Memory B cell (primary cell): ENCODE data around the gene MLLT3.

Experiments used
- ATAC-seq: fragments of 150-1000 bp; cut with Tn5 transposase; 2 replicates; pipeline ENCODE4 v1.10.0; 2021; ENCODE audit warnings: low read depth, mild to moderate bottlenecking, moderate library complexity
- DNase-seq, 2 donors: peaks; one replicate each; pipeline ENCODE4 v3.0.0; 2022; ENCODE audit warnings: low spot score in 2 of 2
- H3K27ac Mint-ChIP-seq: one replicate; pipeline ENCODE4 v1.8.0; 2022; ENCODE audit warnings: mild to moderate bottlenecking, moderate library complexity, mixed read lengths
- H3K27me3 Mint-ChIP-seq: one replicate; pipeline ENCODE4 v1.8.0; 2022; ENCODE audit warnings: mixed read lengths
- H3K36me3 Mint-ChIP-seq: one replicate; pipeline ENCODE4 v1.8.0; 2022; ENCODE audit warnings: mild to moderate bottlenecking, mixed read lengths
- H3K4me1 Mint-ChIP-seq: one replicate; pipeline ENCODE4 v1.8.0; 2022; ENCODE audit warnings: mixed read lengths
- H3K4me3 Mint-ChIP-seq: one replicate; pipeline ENCODE4 v1.8.0; 2022; ENCODE audit warnings: mild to moderate bottlenecking, moderate library complexity, mixed read lengths
- H3K9me3 Mint-ChIP-seq: one replicate; pipeline ENCODE4 v1.8.0; 2022; ENCODE audit warnings: mixed read lengths

MLLT3 gene

GRCh38 chr9:20472342-20473045 is 149.8 kb downstream of the MLLT3 start:
- Mint-ChIP-seq H3K27ac (no peak overlapping the region), H3K9me3 (no peaks in the 10 kb centered on the region), H3K36me3 (no peaks in the 10 kb centered on the region), H3K4me1 (no peaks in the 10 kb centered on the region), H3K4me3 (no peak overlapping the region), H3K27me3 (peaks cover under 1% of the 10 kb centered on the region)
- no peak for ATAC-seq
- DNase-seq, result no peak

DNA sequence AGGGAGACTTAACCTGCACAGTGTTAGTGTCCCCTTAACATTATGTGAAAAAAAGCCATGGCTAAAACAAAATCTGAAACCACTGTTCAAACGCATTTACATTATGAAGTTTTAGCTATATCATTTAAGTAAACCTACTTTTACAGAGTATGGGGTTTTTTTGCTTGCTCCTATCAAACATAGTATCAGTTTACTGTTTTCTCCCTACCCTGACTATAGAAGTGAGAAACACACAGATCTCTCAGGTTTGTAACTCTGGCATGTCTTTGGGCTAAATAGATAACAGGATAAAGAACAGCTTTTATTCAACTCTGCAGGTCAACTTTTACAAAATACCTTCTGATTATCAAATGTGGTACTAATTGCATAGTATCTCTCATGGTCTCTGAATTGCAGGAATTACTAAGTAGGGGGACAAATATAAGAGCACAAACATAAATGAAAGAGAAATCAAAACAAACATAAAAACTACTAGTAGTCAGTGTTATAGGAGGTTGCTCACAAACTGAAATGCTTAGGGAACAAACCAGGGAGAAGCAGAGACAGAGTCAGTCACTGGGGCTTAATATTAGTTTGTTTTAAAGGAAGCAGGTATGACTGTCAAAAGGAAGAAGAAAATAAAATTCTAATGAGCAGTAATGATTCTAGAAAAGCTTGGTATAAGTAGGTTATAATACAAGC is 155.8 kb downstream of the MLLT3 start:
- Mint-ChIP-seq H3K9me3 (no peaks in the 10 kb centered on the region), H3K27ac (no peak overlapping the region), H3K36me3 (no peaks in the 10 kb centered on the region), H3K4me3 (no peak overlapping the region), H3K4me1 (no peaks in the 10 kb centered on the region), H3K27me3 (peaks cover 3% of the 10 kb centered on the region)
- ATAC-seq (no peak), DNase-seq (no peak)

GRCh38 chr9:20464242-20464641 is 158.1 kb downstream of the MLLT3 start:
- H3K4me1 Mint-ChIP-seq, result no peaks in the 10 kb centered on the region
- ATAC-seq (no peak), DNase-seq (no peak)
- H3K4me3 Mint-ChIP-seq, result no peak overlapping the region
- H3K27me3 Mint-ChIP-seq, result peaks cover 3% of the 10 kb centered on the region
- H3K9me3 Mint-ChIP-seq, result no peaks in the 10 kb centered on the region
- no peak overlapping the region for H3K27ac Mint-ChIP-seq
- no peaks in the 10 kb centered on the region for H3K36me3 Mint-ChIP-seq

DNA sequence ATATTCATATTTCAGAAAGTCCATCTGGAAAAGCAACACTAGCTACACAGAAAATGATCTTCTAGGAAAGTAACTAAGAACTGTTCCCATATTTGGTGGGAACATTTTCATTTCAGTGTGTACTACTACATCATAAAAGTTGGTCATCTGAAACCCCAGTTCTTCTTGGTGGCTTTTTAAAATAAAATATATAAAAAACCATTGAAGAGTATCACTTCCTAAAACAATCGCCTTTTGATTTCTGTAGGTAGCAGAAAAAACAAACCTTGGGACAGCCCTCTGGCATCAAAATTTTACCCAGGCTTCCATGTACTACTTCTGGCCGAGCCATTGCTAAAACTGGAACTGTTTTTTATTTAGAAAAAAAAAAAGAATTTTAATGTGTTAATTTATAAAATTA is 158.5 kb downstream of the MLLT3 start:
- Mint-ChIP-seq H3K27ac (no peak overlapping the region), H3K4me1 (no peaks in the 10 kb centered on the region), H3K4me3 (no peak overlapping the region), H3K9me3 (no peaks in the 10 kb centered on the region), H3K36me3 (no peaks in the 10 kb centered on the region), H3K27me3 (peaks cover 3% of the 10 kb centered on the region)
- ATAC-seq (no peak), DNase-seq (no peak)

GRCh38 chr9:20462410-20462809 is 159.9 kb downstream of the MLLT3 start:
- Mint-ChIP-seq H3K27ac (no peak overlapping the region), H3K9me3 (no peaks in the 10 kb centered on the region), H3K4me1 (no peaks in the 10 kb centered on the region), H3K27me3 (peaks cover 1% of the 10 kb centered on the region), H3K36me3 (no peaks in the 10 kb centered on the region), H3K4me3 (no peak overlapping the region)
- DNase-seq, result no peak
- ATAC-seq, result no peak

GRCh38 chr9:20447291-20447690 is 175.0 kb downstream of the MLLT3 start:
- Mint-ChIP-seq H3K27me3 (peaks cover 2% of the 10 kb centered on the region), H3K4me1 (no peaks in the 10 kb centered on the region), H3K36me3 (peaks cover 2% of the 10 kb centered on the region), H3K4me3 (no peak overlapping the region), H3K9me3 (no peaks in the 10 kb centered on the region), H3K27ac (no peak overlapping the region)
- no peak for ATAC-seq
- no peak for DNase-seq

GRCh38 chr9:20446248-20446647 is 176.1 kb downstream of the MLLT3 start:
- ATAC-seq, result no peak
- H3K36me3 Mint-ChIP-seq, result peaks cover 2% of the 10 kb centered on the region
- H3K27me3 Mint-ChIP-seq, result peaks cover 2% of the 10 kb centered on the region
- no peaks in the 10 kb centered on the region for H3K4me1 Mint-ChIP-seq
- no peak overlapping the region for H3K4me3 Mint-ChIP-seq
- no peak overlapping the region for H3K27ac Mint-ChIP-seq
- no peak for DNase-seq
- no peaks in the 10 kb centered on the region for H3K9me3 Mint-ChIP-seq

DNA sequence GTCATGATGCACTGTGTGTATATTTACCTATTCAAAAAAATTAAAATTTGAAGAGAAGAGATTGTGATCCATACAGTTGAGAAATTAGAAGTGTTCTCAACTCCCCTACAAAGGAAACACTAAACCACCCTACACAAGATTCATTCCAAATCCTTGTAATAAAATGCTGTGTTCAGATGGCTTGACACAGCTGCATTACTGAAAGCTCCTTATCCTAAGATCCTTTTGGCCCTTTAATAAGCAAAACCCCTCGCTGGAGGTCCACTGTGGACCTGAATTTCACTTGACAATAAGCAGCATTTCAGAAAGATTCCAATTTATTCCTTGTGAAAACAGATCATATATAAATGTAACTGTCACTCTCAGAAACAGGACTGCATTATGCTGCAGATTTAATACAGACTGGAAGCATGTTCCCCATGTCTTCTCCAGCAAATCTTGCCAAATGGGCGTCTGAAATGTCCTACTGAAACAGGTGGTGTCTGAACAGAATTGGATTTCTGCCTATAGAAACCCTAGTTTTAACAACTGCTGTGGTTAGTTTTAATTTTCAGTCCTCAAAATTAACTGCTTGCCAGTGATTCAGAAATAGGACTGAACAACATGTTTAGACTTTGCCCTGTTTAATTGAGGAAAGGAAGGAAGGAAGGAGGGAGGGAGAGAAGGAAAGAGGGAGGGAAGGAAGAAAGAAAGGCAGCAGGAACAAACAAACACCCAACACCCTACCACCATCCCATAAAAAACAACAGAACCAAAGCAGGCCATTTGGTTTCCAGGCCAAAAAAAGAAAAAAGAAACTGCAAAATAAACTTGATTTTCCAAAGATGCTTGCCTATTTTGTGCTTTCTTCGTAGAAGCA is 179.6 kb downstream of the MLLT3 start:
- no peak for DNase-seq
- H3K36me3 Mint-ChIP-seq, result peaks cover 2% of the 10 kb centered on the region
- H3K27ac Mint-ChIP-seq, result no peak overlapping the region

GRCh38 chr9:20441711-20442423 is 180.4 kb downstream of the MLLT3 start:
- Mint-ChIP-seq H3K9me3 (no peaks in the 10 kb centered on the region), H3K4me3 (no peak overlapping the region), H3K36me3 (peaks cover 2% of the 10 kb centered on the region), H3K27me3 (peaks cover 2% of the 10 kb centered on the region), H3K27ac (no peak overlapping the region), H3K4me1 (no peaks in the 10 kb centered on the region)
- ATAC-seq (no peak), DNase-seq (no peak)

More for the DNA sequence above, 179.6 kb downstream of the MLLT3 start:
- Mint-ChIP-seq H3K4me3 (no peak overlapping the region), H3K4me1 (no peaks in the 10 kb centered on the region), H3K27me3 (peaks cover 2% of the 10 kb centered on the region), H3K9me3 (no peaks in the 10 kb centered on the region)
- ATAC-seq, result no peak

DNA sequence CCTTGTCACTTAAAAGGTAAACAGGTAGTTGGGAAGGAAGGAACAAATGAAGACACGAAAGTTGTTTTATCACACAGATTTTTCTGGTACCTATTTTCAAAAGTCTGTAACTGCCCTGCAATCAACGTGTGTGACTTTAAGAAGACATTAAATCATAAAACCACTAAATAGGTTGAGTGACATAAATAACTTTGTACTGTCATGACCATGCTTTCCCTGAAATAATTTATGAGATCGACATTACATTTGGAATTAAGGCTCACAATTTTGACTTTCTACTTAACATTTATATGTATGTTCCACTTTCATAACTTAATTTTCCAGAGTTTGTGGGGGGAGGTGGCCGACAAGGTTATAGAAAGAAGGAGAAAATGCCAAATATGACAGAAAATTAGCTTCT is 181.1 kb downstream of the MLLT3 start:
- ATAC-seq (no peak), DNase-seq (no peak)
- Mint-ChIP-seq H3K9me3 (no peaks in the 10 kb centered on the region), H3K4me3 (no peak overlapping the region), H3K27me3 (peaks cover 2% of the 10 kb centered on the region), H3K27ac (no peak overlapping the region), H3K4me1 (no peaks in the 10 kb centered on the region), H3K36me3 (peaks cover 2% of the 10 kb centered on the region)

DNA sequence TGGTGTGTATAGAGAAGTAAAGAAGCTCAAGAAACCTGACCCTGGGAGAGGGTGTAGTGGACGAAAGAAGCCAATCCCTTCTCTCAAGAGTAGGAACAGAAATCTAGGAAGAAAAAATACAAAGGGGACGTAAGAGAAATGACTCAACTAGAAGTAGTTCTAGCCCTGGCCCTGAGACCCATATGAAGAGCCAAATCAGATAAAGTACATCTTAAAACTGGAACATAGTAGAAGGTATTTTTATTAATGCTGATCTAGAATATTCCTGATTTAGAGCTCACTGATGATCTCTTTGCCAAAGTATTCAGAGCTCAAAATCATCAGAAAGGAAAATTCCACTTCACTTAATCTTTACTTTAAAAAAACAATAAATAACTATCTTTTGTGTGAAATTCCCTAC is 184.8 kb downstream of the MLLT3 start:
- Mint-ChIP-seq H3K27ac (no peak overlapping the region), H3K4me1 (no peaks in the 10 kb centered on the region), H3K4me3 (no peak overlapping the region), H3K27me3 (no peaks in the 10 kb centered on the region), H3K36me3 (no peaks in the 10 kb centered on the region), H3K9me3 (no peaks in the 10 kb centered on the region)
- no peak for ATAC-seq
- DNase-seq, result no peak

GRCh38 chr9:20436476-20437195 is 185.7 kb downstream of the MLLT3 start:
- Mint-ChIP-seq H3K27me3 (no peaks in the 10 kb centered on the region), H3K36me3 (no peaks in the 10 kb centered on the region), H3K4me1 (no peaks in the 10 kb centered on the region), H3K4me3 (no peak overlapping the region), H3K9me3 (no peaks in the 10 kb centered on the region), H3K27ac (no peak overlapping the region)
- DNase-seq (no peak), ATAC-seq (no peak)

GRCh38 chr9:20428976-20429375 is 193.3 kb downstream of the MLLT3 start:
- no peak overlapping the region for H3K4me3 Mint-ChIP-seq
- no peaks in the 10 kb centered on the region for H3K36me3 Mint-ChIP-seq
- no peaks in the 10 kb centered on the region for H3K27me3 Mint-ChIP-seq
- ATAC-seq (no peak), DNase-seq (no peak)
- no peak overlapping the region for H3K27ac Mint-ChIP-seq
- no peaks in the 10 kb centered on the region for H3K9me3 Mint-ChIP-seq
- H3K4me1 Mint-ChIP-seq, result no peaks in the 10 kb centered on the region
